HepG2 (cell line): ENCODE data around the gene GNMT. TPM values are rescaled to one million over a fixed set of nuclear protein-coding genes. Genes with fewer than 3 reads are reported as not detected.
A peak's percentile ranks its signal among the peaks of the same experiment; 100 is the strongest.

ENCODE experiments used
- AHR ChIP-seq: IDR thresholded peaks from 2 replicates; pipeline ENCODE4 v1.6.1; 2018; ENCODE audit warnings: missing genetic modification reagents, missing compliant biosample characterization
- IRX3 ChIP-seq: sonication (generic); formaldehyde crosslinking; IDR thresholded peaks from 2 replicates; pipeline ENCODE4 v1.8.1; 2023; ENCODE audit warnings: mild to moderate bottlenecking, low read depth, missing genetic modification reagents, borderline replicate concordance
- KDM5A ChIP-seq: fragments of 200-600 bp; sonication (generic); IDR thresholded peaks from 2 replicates; pipeline ENCODE4 v1.7.0; 2018; ENCODE audit warnings: antibody characterized with exemption, mild to moderate bottlenecking, low read length, borderline replicate concordance
- MTF2 ChIP-seq: sonication (generic); formaldehyde crosslinking; IDR thresholded peaks from 2 replicates; pipeline ENCODE4 v1.5.0; 2020; ENCODE audit warnings: missing genetic modification reagents, borderline replicate concordance
- NFRKB ChIP-seq: fragments of 450-650 bp; IDR thresholded peaks from 2 replicates; pipeline ENCODE4 v1.6.1; 2017
- PAF1 ChIP-seq: IDR thresholded peaks from 2 replicates; pipeline ENCODE4 v1.6.1; 2016; ENCODE audit warnings: missing genetic modification reagents, missing compliant biosample characterization
- PHF20 ChIP-seq: sonication (generic); formaldehyde crosslinking; IDR thresholded peaks from 2 replicates; pipeline ENCODE4 v1.5.0; 2020; ENCODE audit warnings: mild to moderate bottlenecking, missing genetic modification reagents
- POGK ChIP-seq: sonication (generic); formaldehyde crosslinking; conservative IDR thresholded peaks from 2 replicates; pipeline ENCODE4 v1.8.0; 2022; ENCODE audit warnings: mild to moderate bottlenecking, moderate library complexity, missing genetic modification reagents
- SP1 ChIP-seq, 2 experiments: fragments of 450-650 bp in 1 of 2; sonication (generic) in 1 of 2; formaldehyde crosslinking in 1 of 2; IDR thresholded peaks; 2 replicates each; pipeline versions ENCODE4 v1.4.0 to v1.6.1; 2016 to 2020; ENCODE audit warnings: missing genetic modification reagents in 1 of 2
- SP4 ChIP-seq: sonication (generic); formaldehyde crosslinking; IDR thresholded peaks from 2 replicates; pipeline ENCODE4 v1.8.1; 2023; ENCODE audit warnings: mild to moderate bottlenecking, missing genetic modification reagents
- ZBTB7A ChIP-seq: sonication (generic); formaldehyde crosslinking; IDR thresholded peaks from 2 replicates; pipeline ENCODE4 v1.8.0; 2022; ENCODE audit warnings: mild to moderate bottlenecking, missing genetic modification reagents
- ZNF432 ChIP-seq: sonication (generic); formaldehyde crosslinking; IDR thresholded peaks from 2 replicates; pipeline ENCODE4 v1.5.0; 2020; ENCODE audit warnings: missing genetic modification reagents, mild to moderate bottlenecking, borderline replicate concordance
- ZNF530 ChIP-seq: sonication (generic); formaldehyde crosslinking; IDR thresholded peaks from 2 replicates; pipeline ENCODE4 v1.5.0; 2020; ENCODE audit warnings: low read depth, mild to moderate bottlenecking, missing genetic modification reagents
- ZNF552 ChIP-seq: sonication (generic); formaldehyde crosslinking; IDR thresholded peaks from 2 replicates; pipeline ENCODE4 v1.9.0; 2022; ENCODE audit warnings: missing genetic modification reagents, mild to moderate bottlenecking, borderline replicate concordance
- ZNF570 ChIP-seq: sonication (generic); formaldehyde crosslinking; IDR thresholded peaks from 2 replicates; pipeline ENCODE4 v1.4.0; 2020; ENCODE audit warnings: mild to moderate bottlenecking, missing genetic modification reagents, borderline replicate concordance
- ZNF589 ChIP-seq: sonication (generic); formaldehyde crosslinking; conservative IDR thresholded peaks from 2 replicates; pipeline ENCODE4 v1.8.0; 2022; ENCODE audit warnings: mild to moderate bottlenecking, moderate library complexity, missing genetic modification reagents
- ZNF713 ChIP-seq: sonication (generic); formaldehyde crosslinking; IDR thresholded peaks from 2 replicates; pipeline ENCODE4 v1.4.0; 2020; ENCODE audit warnings: mild to moderate bottlenecking, missing genetic modification reagents
- ZNF770 ChIP-seq: sonication (generic); formaldehyde crosslinking; IDR thresholded peaks from 2 replicates; pipeline ENCODE4 v1.5.0; 2020; ENCODE audit warnings: mild to moderate bottlenecking, missing genetic modification reagents
- polyA plus RNA-seq, 8 experiments: library from polyadenylated mRNA; depleted of rRNA in 3 of 8; stranded (reverse) in 7 of 8; unstranded in 1 of 8; fragments of >200 nt; fragmentation: Illumina TruSeq in 4 of 8; extraction: Trizol in 4 of 8; gene quantifications; 2 replicates each; pipeline versions ENCODE4 v1.2.1 to v1.2.3, GENCODE V29; 2011 to 2016; ENCODE audit warnings: low read depth in 4 of 8, missing spikeins in 1 of 8, mixed read lengths in 1 of 8; ENCODE audit not compliant: insufficient read depth in 1 of 8
- total RNA-seq, 5 experiments: library from RNA; depleted of rRNA; stranded (reverse); fragments of >200 nt; fragmentation: Illumina TruSeq; extraction: Trizol; gene quantifications; 2 replicates each; pipeline ENCODE4 v1.2.3, GENCODE V29; 2016; ENCODE audit warnings: low read depth in 1 of 5
- TF ChIP-seq, protein P1 (sequence below): sonication (generic); formaldehyde crosslinking; IDR thresholded peaks from 2 replicates; pipeline ENCODE4 v1.4.0; 2020; ENCODE audit warnings: missing genetic modification reagents
- TF ChIP-seq, protein P2 (sequence below): sonication (generic); formaldehyde crosslinking; IDR thresholded peaks from 2 replicates; pipeline ENCODE4 v1.5.0; 2020; ENCODE audit warnings: mild to moderate bottlenecking, missing genetic modification reagents

GNMT gene
- total and polyA plus RNA-seq, 2 of the 13 experiments (the other 11 are each of a cell fraction or from before 2014, with no cell fraction given) = 2.8 to 7.0 TPM

DNA sequence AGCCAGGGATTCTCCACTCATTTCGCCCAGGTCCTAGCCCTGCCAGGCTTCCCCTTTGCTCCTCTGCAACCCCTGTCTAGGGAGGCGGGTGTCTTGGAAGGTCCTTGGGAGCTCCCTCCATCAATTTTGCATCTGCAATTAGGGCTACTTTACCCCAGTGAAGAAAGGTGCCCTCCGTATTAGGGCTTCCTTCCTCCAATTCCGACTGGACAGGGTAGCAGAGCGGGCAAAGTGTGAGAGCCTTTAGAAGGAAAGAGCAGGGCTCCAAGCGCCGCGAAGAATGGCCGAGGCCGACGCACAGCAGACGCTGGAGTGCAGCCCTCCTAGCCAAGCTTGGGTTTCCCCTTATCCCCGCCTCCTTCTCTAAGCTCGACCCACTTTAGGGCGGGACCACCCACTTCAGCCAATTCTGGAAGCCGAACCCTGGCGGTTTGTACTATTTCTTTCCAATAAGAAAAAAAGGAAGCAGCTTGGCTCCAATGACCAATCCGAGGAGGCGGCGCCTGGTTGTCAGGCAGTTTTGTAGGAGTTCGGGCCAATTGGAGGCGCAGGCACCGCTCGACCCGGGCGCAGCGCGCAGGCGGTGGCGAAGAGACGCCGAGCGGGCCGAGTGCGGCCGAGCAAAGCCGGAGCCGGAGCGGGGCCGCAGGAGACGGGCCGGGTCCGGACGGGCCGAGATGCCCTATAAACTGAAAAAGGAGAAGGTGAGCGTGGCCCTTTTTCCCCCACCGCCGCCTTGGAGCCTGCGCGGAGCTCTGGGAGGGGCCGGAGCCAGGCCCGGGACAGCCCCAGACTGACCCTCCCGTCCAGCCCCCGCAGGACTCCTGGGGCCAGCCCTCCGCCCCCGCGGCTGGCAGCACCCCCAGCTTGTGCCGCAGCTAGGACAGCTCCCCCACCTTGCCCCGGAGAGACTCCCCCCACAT lies 23.7 kb downstream of the GNMT start, which contains the start of gene PPP2R5D (continued):
- TF ChIP-seq ZNF432 (no peak), ZNF552 (no peak), ZBTB7A (CRISPR knock-in tag) (no peak), IRX3 (CRISPR knock-in tag) (0 out of 2 replicates have a peak, but pooled peaks have one; percentile 65), MTF2 (CRISPR knock-in tag) (peak; percentile 38; the same call in 1 of the 2 replicates), PHF20 (peak; percentile 63; the same call in 1 of the 2 replicates), ZNF589 (CRISPR knock-in tag) (no peak), SP4 (CRISPR knock-in tag) (peak; percentile 77), KDM5A (peak; percentile 56; the same call in 1 of the 2 replicates), SP1 (IDR thresholded peaks at IDR 0.05) (no peak), SP1 (CRISPR knock-in tag; IDR thresholded peaks at IDR 0.05) (no peak; the same call in 1 of the 2 replicates), NFRKB (no peak), ZNF530 (CRISPR knock-in tag) (no peak), ZNF713 (CRISPR knock-in tag) (no peak), ZNF770 (CRISPR knock-in tag) (0 out of 2 replicates have a peak, but pooled peaks have one; percentile 1), POGK (CRISPR knock-in tag) (peak; percentile 29; the same call in 1 of the 2 replicates), ZNF570 (CRISPR knock-in tag) (no peak), AHR (CRISPR knock-in tag) (peak; percentile 70), PAF1 (CRISPR knock-in tag) (no peak)
- TF ChIP-seq, protein P1, sequence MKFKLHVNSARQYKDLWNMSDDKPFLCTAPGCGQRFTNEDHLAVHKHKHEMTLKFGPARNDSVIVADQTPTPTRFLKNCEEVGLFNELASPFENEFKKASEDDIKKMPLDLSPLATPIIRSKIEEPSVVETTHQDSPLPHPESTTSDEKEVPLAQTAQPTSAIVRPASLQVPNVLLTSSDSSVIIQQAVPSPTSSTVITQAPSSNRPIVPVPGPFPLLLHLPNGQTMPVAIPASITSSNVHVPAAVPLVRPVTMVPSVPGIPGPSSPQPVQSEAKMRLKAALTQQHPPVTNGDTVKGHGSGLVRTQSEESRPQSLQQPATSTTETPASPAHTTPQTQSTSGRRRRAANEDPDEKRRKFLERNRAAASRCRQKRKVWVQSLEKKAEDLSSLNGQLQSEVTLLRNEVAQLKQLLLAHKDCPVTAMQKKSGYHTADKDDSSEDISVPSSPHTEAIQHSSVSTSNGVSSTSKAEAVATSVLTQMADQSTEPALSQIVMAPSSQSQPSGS (CRISPR knock-in tag) = peak; percentile 37; the same call in 1 of the 2 replicates
- TF ChIP-seq, protein P2, sequence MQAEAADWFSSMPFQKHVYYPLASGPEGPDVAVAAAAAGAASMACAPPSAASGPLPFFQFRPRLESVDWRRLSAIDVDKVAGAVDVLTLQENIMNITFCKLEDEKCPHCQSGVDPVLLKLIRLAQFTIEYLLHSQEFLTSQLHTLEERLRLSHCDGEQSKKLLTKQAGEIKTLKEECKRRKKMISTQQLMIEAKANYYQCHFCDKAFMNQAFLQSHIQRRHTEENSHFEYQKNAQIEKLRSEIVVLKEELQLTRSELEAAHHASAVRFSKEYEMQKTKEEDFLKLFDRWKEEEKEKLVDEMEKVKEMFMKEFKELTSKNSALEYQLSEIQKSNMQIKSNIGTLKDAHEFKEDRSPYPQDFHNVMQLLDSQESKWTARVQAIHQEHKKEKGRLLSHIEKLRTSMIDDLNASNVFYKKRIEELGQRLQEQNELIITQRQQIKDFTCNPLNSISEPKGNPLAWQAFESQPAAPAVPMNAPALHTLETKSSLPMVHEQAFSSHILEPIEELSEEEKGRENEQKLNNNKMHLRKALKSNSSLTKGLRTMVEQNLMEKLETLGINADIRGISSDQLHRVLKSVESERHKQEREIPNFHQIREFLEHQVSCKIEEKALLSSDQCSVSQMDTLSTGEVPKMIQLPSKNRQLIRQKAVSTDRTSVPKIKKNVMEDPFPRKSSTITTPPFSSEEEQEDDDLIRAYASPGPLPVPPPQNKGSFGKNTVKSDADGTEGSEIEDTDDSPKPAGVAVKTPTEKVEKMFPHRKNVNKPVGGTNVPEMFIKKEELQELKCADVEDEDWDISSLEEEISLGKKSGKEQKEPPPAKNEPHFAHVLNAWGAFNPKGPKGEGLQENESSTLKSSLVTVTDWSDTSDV = no peak
